Sigmoid colon (tissue), 4 donors: Measurements from ENCODE around the gene INF2.

ENCODE experiments used
- EP300 ChIP-seq, 4 donors: sonication (generic); formaldehyde crosslinking; IDR thresholded peaks; one replicate each; pipeline ENCODE4 v1.6.1; 2017; ENCODE audit warnings: antibody characterized with exemption in 4 of 4
- POLR2A ChIP-seq, 2 donors: fragments of 450-650 bp; IDR thresholded peaks; one replicate each; pipeline ENCODE4 v1.6.1; 2016; ENCODE audit warnings: antibody characterized with exemption in 2 of 2, mild to moderate bottlenecking in 2 of 2, moderate library complexity in 2 of 2
- TF ChIP-seq, protein P1 (sequence below), 4 experiments: fragments of 450-650 bp in 3 of 4; fragments of 200-600 bp in 1 of 4; IDR thresholded peaks; one replicate each; pipeline ENCODE4 v1.5.1; 2016 to 2019; ENCODE audit warnings: antibody characterized with exemption in 4 of 4, mild to moderate bottlenecking in 3 of 4, moderate library complexity in 2 of 4

DNA sequence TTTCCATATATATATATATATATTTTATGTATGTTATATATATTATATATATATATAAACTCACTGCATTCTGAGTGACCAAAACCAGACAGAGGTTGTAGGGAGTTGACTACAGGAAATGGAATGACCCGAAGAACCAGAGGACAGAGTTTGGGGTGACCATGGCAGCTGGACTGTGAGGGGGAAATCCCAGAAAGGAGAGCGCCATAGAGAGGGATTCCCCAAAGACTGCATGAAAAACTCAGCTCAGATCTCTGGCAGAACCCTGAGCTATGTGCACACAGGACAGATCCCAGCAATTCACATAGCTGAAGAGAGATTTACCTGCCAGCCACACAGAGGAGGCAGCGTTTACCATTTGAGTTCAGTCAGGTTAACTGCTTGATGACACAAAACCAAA lies 19.7 kb upstream of the INF2 start:
- TF ChIP-seq, protein P1, sequence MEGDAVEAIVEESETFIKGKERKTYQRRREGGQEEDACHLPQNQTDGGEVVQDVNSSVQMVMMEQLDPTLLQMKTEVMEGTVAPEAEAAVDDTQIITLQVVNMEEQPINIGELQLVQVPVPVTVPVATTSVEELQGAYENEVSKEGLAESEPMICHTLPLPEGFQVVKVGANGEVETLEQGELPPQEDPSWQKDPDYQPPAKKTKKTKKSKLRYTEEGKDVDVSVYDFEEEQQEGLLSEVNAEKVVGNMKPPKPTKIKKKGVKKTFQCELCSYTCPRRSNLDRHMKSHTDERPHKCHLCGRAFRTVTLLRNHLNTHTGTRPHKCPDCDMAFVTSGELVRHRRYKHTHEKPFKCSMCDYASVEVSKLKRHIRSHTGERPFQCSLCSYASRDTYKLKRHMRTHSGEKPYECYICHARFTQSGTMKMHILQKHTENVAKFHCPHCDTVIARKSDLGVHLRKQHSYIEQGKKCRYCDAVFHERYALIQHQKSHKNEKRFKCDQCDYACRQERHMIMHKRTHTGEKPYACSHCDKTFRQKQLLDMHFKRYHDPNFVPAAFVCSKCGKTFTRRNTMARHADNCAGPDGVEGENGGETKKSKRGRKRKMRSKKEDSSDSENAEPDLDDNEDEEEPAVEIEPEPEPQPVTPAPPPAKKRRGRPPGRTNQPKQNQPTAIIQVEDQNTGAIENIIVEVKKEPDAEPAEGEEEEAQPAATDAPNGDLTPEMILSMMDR (IDR thresholded peaks at IDR 0.05), result no peak
- TF ChIP-seq POLR2A (IDR thresholded peaks at IDR 0.05), result no peak
- TF ChIP-seq EP300 (IDR thresholded peaks at IDR 0.05), result no peak
